ENCODE results near the gene PARP9. TPM values are rescaled to one million over a fixed set of nuclear protein-coding genes. Genes with fewer than 3 reads are reported as not detected.

The PARP9 gene
- total and polyA plus RNA-seq, 10 of the 15 experiments (the other 5 are each of a cell fraction or from before 2014, with no cell fraction given): 34.0 to 122 (median 46.1) TPM

- ATAC-seq: no peak
- FAIRE-seq: no peak
- intact Hi-C loops (cut with micrococcal nuclease; ENCODE audit: unreplicated experiment): no loop called here
- RAD21 ChIA-PET (ENCODE audit: unreplicated experiment): interaction anchor here (1.8 to 7.6 kb wide), 4 partner anchors 17 to 100 kb away, joined by 4 to 149 read pairs (median 95); partner anchors contain the start of genes DTX3L, PARP14 and PARP9
- no peak overlapping the region for H3K27ac ChIP-seq (ENCODE audit: control insufficient read depth, insufficient read depth)
- no peak overlapping the region for H3K4me2 ChIP-seq (ENCODE audit: control insufficient read depth, insufficient read depth)
- POLR2A ChIA-PET: interaction anchor here (1.6 to 3.5 kb wide), 2 partner anchors 39 to 196 kb away, joined by 3 to 26 read pairs; partner anchors contain the start of gene FAM162A
- DNase-seq (ENCODE audit: low read depth, low spot score): no peak
- SMC1A ChIA-PET (ENCODE audit: uncharacterized antibody, unreplicated experiment): interaction anchor here (0.6 to 7.6 kb wide), 4 partner anchors 15 to 62 kb away, joined by 3 to 183 read pairs (median 17); partner anchors contain the start of genes DTX3L and PARP9
- H3K4me3 ChIP-seq: no peak overlapping the region
- WGBS (ENCODE audit: insufficient coverage, insufficient replicate concordance, low lambda C conversion rate, missing lambda C conversion rate): 17% methylated on average over 3 of the region's 3 CpGs
- CTCF ChIA-PET: interaction anchor here (6.9 kb wide), 1 partner anchor 99 kb away, joined by 79 read pairs; the partner anchor contains the start of gene PARP14
- no TSS peak for BruUV-seq (replicated peaks)
- peaks cover 17% of the 10 kb centered on the region for H3K4me1 ChIP-seq (ENCODE audit: control insufficient read depth, insufficient read depth, low read length)
- peaks cover 40% of the 10 kb centered on the region for H3K79me2 ChIP-seq (ENCODE audit: control insufficient read depth, insufficient read depth, low read length)
- H3K36me3 ChIP-seq (ENCODE audit: control insufficient read depth in 2 of 2, insufficient read depth in 2 of 2, low read length in 1 of 2): 0 out of 4 replicates have a peak, but pooled peaks cover 0 to 1% of the 10 kb centered on the region in 2 experiments
- H2AFZ ChIP-seq (ENCODE audit: control insufficient read depth, low read depth, low read length): no peak overlapping the region
- no peak overlapping the region for H3K9ac ChIP-seq (ENCODE audit: control insufficient read depth, insufficient read depth, low read length)
- H4K20me1 ChIP-seq (ENCODE audit: control insufficient read depth, insufficient read depth): no peaks in the 10 kb centered on the region
- H3K9me3 ChIP-seq (replicated peaks; ENCODE audit: control insufficient read depth, insufficient read depth, low read length): peaks cover 23% of the 10 kb centered on the region
- in situ Hi-C loops (cut with MboI): no loop called here
- no peaks in the 10 kb centered on the region for H3K27me3 ChIP-seq (replicated peaks in 1 of 2; ENCODE audit: control insufficient read depth in 2 of 2, insufficient read depth in 2 of 2, low read length in 1 of 2)
- TF ChIP-seq SPI1 (IDR thresholded peaks at IDR 0.05; ENCODE audit: borderline replicate concordance, insufficient read depth, low read depth, low read length): no peak
- TF ChIP-seq, protein P1, sequence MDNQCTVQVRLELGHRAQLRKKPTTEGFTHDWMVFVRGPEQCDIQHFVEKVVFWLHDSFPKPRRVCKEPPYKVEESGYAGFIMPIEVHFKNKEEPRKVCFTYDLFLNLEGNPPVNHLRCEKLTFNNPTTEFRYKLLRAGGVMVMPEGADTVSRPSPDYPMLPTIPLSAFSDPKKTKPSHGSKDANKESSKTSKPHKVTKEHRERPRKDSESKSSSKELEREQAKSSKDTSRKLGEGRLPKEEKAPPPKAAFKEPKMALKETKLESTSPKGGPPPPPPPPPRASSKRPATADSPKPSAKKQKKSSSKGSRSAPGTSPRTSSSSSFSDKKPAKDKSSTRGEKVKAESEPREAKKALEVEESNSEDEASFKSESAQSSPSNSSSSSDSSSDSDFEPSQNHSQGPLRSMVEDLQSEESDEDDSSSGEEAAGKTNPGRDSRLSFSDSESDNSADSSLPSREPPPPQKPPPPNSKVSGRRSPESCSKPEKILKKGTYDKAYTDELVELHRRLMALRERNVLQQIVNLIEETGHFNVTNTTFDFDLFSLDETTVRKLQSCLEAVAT (IDR thresholded peaks at IDR 0.05): peak; percentile 70
- no peak for TF ChIP-seq MEF2A (IDR thresholded peaks at IDR 0.05; ENCODE audit: insufficient read depth, low read depth, low read length)
- TF ChIP-seq KAT2A (conservative IDR thresholded peaks at IDR 0.05; ENCODE audit: control insufficient read depth, low read depth, low read length): no peak
- no peak for TF ChIP-seq CHD2 (IDR thresholded peaks at IDR 0.05; ENCODE audit: borderline replicate concordance, low read depth, low read length)
- TF ChIP-seq ZNF687 (IDR thresholded peaks at IDR 0.05): 0 out of 2 replicates have a peak, but pooled peaks have one; percentile 14
- no peak for TF ChIP-seq CEBPZ (IDR thresholded peaks at IDR 0.05; ENCODE audit: low read depth, low read length)
- TF ChIP-seq ZBTB11 (CRISPR knock-in tag; IDR thresholded peaks at IDR 0.05): no peak
- no peak for TF ChIP-seq GABPA (IDR thresholded peaks at IDR 0.05; ENCODE audit: low read depth)
- TF ChIP-seq ZZZ3 (IDR thresholded peaks at IDR 0.05; ENCODE audit: control insufficient read depth, insufficient read length, low read depth): no peak
Observed at GRCh38 chr3:122580470-122580869, 16.4 kb upstream of the PARP9 start.

Data from GM12878 (cell line).